Stimulated activated CD8-positive, alpha-beta memory T cell treated with anti-CD3 and anti-CD28 coated beads, Interleukin-4, amount 100 ng/mL, for 48 hours (primary cell): ENCODE measurements around the gene SEC61A1.

ENCODE experiments used
- DNase-seq: peaks from one replicate; pipeline ENCODE4 v3.0.0-alpha.2; 2020

Gene SEC61A1

DNA sequence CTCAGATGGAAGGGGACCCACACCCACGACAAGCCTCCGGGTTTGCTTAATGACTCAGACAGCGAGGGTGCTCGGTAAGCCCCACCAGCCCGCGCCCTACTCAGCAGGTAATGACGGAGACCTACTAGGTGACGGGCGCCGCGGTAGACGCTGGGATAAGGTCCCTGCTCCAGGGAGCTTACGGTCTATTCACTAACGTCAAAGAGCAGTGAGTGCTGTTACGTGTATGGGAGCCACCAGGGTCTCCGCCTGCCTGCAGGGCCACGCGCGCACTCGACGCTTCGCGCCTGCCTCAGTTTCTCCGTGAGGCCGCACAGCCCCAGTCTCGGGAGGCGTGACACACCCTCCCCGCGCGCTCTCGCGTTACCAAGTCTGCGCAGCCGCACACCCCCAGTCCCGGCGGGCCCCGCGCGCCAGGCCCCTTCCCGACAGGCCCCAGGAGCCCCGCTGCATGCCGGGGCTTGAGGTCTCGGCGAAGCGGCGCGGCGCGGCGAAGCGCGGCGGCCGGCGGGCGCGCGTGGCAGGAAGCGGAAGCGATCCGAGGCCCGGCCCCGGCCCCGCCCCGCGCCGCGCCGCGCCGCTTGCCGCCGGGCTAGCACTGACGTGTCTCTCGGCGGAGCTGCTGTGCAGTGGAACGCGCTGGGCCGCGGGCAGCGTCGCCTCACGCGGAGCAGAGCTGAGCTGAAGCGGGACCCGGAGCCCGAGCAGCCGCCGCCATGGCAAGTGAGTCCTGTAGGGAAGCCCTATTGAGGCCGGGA is at the start of gene SEC61A1:
TSS of gene SEC61A1 (plus strand) at position 601 of the 758 bp plus-strand sequence. CDS start at position 717, 116 bp downstream.
- DNase-seq: peak; percentile 96

DNA sequence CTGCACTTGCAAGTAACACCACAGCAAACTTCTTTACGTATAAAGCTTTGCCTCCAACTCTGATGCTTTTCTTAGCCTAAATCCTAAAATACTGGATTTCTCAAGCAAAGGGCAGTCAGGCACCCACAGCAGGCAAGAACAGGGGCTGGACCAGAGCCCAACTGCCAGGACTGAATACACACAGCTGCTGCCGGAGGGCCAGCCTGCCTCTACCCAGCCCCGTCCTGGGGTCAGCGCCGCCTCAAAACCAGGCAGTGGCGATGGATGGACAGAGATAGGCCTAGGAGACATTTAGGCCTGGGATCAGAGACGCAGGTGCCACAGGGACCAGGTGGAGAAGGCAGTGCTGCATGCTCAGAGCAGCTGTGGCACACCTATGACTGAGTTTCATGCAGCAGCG is 47.6 kb upstream of the SEC61A1 start:
- no peak for DNase-seq

DNA sequence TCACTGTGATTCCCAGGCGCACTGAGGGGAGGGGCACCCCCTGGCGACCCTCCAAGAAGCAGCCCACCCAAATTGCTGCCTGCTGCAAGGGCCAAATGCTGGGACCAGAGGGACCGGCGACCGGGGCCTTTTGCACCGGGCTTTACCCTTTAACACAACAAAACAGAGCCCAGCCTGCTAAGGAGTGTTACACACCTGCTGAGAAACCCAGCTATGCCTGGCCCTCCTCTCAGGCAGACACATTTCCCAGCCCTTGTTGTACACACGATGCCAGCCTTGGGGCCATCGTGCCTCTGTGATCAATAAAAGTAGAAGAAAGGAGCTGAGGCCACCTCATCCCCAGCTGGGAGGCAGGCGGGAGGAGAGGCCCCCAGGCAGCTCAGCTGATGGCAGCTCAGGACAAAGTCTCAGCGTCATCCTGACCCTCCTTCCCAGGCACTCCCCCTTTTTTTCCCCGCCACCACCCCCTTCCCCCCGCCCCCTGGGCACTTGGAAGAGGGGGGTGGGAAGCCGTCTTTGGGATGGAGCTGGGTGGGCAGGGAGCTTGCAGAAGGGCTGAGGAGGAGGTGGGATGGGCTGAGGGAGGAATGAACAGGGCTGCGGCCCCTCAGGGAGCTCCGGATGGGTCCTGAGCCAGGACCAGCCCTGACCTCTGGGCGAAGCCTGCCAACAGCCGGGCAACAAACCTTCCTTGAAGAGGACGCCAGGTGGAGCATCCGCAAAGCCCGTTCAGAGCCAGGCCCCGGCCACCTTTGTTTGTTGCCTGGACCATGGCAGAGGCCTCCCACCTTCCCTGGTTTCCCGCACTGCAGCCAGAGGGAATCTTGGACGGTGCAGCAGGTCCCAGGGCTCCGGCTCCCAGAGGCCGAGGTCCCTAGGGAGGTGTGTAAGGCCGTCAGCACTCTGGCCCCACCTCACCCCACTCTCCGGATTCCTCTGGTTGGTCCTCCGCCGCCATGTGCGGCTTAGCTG is 45.9 kb upstream of the SEC61A1 start:
- DNase-seq: no peak

DNA sequence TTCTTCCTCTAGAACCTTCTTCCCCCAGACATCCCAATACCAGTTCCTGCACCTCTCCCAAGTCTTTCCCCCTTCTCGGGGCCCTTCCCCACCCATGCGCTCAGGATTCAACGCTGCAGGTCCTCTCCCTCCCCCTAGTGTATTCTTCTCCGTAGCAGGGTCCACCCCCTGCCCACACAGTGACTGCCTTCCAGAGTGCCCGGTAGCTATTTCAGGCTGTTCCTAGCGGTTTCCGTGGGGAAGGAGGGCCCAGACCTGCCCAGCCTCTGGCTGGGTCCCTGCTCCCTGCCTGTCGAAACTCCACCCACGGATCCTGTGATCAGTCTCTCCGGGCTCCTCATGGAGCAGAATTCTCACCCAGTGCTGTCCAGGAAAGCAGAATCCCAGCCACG is 45.2 kb upstream of the SEC61A1 start:
- no peak for DNase-seq

DNA sequence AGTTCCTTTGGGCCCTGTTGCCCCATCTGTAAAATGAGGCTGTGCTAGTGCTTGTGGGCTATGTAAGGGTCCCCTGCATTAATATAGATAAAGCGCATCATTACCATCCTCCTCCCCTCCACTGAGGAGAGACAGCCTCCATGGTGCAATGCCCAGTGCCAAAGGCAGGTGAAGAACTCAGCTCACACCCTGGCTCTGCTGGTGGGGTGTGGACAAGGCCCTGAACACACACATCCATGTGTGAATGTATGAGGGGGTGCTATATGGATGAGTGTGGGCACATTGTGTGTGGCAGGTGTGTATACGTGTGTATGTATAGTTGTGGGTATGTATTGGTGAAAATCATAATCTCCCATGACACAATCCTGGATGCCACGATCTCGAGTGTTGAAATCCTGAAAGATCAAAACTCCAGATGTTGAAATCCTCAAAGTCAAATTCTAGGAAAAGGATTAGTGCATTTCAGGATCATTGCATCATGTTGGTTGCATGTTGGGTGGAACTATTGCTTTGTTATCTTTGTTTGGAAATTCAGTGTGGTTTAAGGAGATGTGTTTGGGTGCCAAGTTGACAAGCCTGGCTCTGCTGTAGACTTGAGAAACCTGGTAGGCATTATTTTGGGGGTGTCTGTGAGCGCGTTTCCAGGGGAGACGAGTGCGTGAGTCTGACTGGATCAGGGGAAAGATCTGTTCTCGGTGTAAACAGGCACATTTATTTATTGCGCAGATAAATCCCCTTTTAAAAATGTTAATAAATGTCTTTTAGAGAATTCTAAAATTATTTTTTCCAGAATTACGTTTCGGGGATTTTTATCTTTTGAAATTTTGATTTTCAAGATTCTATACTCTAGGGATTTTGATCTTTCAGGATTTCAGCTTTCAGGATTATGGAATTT is 42.0 kb upstream of the SEC61A1 start:
- DNase-seq: no peak

DNA sequence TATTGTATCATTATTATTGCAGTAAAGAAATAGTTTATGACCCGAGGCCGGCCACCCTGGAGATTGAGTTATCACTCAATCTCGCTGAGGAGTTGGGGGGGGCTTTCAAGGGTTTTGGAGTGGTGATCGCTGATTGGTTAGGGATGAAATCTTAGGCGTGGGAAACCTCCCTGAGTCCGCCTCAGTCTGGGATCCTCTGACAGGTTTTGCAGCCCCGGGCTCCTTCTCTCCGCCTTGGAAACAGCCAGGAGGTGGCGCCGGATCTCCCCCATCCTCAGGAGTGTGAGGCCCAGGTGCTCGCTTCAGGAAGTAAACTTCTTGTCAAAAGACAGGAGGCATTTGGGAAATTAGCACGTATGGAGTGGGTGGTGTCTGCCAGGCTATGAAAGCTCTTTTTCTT is 41.1 kb upstream of the SEC61A1 start:
- DNase-seq: peak; percentile 40

DNA sequence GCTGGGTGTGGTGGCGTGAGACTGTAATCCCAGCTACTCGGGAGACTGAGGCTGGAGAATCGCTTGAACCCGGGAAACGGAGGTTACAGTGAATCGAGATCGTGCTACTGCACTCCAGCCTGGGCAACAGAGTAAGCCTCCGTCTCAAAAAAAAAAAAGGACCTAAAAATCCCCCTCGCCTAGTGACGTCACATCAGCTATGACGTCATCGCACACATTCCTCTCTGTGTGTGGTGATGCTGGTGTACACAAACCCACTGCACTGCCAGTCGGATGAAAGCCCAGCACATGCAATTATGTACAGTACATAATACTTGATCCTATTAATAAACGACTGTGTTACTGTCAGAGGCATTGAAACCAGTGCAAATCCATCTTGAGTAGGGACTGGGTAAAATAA is 40.2 kb upstream of the SEC61A1 start:
- DNase-seq: no peak

DNA sequence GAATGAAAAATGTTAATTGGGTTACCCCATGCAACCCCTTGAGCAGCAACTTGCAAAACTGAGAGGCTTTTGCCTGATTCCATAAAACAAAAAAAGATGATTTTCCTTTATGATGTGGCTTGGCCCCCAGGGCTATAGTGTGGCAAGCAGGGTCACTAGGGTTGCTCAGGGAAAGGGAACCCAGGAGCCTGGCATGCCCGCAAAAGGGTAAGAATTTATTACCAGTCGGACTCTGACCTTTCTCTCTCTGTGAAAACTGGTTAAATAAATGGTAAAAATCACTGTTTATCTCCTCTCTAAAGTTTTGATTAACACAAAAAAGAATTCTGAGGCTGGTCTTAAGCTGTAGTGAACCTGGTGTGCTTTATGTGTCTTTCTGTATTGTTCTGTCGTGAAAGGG is 37.7 kb upstream of the SEC61A1 start:
- DNase-seq: no peak

DNA sequence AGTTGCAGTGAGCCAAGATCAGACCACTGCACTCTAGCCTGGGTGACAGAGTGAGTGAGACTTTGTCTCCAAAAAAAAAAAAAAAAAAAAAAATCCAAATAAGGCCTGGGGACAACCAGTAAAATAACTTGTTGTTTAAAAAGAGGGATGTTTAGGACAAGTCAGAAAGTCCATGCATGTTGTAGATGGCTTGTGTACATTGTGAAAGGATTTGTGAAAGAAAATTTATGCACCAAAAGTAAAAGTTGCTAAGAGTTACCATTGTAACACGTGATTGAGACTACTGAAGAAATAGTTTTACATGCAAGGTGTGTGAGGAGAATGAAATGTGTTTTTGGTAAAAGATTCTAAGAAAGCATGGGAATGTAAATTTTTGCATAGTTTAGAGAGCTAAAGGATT is 35.7 kb upstream of the SEC61A1 start:
- no peak for DNase-seq

DNA sequence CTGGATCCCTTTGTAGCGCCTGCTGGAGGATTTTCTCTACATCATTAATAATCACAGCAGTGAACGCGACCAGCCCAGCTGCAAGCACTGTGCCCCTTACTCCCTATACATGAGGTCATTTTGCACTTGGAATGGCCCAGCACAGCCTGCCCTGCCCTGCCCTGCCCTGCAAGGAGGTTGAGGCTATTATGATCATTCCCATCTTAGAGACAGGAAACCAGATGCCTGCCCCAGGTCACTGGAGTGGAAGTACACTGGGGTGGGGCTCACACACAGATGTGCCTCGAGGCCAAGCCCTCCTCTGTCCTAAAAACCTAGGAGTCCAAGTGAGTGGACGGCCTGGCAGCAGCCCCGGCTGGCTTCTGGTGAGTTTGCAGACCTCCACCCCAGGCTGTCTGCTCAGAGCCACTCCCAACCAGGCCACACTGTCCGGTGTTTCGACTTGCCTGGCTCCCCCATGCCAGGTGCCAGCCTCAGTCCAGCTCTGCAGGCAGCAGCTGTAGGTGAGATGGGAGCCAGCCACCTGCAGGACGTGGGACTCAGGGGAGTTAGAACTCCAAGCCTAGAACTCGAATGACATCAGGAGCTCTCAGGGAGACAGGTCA is 30.4 kb upstream of the SEC61A1 start:
- DNase-seq: no peak

DNA sequence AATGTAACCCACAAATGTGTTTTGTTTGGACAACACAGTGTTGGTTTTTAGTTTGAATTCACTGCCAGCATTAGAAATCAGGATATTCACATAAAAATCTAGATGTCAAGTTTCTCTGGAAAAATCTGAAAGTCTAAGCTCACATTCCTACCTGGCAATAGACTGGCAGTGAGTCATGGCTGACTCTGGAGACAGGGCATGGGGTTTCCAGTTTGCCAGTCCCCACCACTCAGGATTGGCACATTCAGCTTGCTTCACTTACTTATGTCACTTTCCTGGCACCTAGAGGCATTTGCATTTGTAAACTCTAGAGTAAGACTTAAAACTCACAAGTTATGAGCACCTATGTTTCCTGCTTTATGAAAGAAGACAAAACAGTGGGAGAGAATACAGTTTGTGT is 19.1 kb upstream of the SEC61A1 start:
- DNase-seq: no peak

DNA sequence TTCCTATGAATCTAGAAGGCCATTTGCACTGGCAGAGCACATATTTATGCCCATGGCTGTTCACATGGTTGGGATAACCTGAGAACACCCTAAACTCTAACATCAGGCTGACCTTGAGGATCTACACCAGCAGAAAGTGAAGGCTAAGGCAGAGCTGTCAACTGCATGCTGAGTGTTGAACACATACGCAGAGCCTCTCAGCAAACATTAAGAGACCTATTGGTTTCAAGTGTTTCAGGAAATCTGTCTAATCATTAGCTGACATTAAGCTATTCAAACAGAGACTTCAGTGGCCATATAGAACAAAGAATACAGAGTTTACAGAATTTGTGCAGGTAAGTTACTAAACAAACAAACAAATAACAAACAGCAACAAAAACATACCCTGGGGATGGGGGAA is 16.1 kb upstream of the SEC61A1 start:
- DNase-seq: no peak

DNA sequence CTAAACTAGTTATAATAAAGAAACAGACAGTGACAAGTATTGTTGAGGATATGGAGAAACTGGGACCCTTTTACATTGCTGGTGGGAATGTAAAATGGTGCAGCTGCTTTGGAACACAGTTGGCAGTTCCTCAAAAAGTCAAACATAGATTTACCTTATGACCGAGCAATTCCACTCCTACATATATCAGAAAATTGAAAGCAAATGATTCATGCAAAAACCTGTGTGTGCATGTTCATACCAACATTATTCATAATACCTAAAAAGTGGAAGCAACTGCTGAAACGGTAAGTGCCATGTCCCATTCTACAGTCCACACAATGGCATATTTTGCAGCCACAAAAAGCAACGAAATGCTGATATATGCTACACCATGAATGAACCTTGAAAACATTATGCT is 12.2 kb upstream of the SEC61A1 start:
- no peak for DNase-seq

DNA sequence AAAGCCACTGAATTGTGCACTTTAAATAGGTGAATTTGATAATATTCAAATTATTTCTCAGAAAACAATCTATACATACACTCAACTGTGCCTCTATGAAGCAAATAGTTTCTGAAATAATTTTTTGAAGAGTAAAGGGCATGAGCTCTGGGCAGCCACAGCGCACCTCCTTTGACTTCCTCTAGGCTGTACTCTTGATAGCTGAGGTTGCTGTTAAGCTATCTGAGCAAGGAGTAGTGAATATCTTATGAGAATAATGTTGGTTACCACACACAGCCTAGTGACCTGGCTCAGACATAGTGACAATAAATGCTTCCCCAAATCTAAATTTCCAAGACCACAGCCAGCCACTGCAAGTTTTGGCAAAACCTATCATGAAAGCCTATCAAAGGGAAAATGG is 11.6 kb upstream of the SEC61A1 start:
- DNase-seq: no peak

DNA sequence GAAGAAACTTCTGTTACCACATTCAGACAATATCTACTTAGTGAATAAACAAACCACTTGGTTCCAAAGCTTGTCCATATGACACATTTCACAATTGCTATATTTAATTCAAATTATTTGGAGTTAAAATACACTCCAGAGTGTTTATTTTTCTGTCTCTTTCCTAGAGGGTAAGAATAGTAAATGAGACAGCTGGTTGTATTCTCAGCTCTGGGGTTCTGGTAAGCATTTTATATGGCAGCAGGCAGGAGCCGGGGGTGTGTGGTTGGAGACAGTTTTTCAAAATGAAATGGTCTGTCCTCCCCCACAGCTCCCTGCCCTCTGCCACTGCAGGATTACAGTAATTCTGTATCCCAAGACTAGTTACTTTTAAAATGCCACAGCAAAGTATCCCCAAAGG is 10.9 kb upstream of the SEC61A1 start:
- DNase-seq: no peak

DNA sequence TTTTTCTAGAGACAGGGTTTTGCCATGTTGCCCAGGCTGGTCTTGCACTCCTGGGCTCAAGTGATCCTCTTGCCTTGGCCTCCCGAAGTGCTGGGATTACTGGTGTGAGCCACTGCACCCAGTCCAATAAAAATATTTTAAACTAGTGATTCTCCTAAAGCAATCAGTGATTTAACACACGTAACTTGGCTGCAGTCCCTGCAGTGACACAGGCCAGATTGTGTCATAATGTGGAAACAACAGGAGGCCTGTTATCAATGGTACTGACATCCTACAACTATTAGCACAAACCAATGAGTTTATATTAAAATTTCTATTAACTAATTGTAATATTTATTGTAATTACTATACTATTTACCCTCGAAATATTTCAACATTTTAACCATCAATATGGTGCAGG is 1.6 kb upstream of the SEC61A1 start:
- no peak for DNase-seq

DNA sequence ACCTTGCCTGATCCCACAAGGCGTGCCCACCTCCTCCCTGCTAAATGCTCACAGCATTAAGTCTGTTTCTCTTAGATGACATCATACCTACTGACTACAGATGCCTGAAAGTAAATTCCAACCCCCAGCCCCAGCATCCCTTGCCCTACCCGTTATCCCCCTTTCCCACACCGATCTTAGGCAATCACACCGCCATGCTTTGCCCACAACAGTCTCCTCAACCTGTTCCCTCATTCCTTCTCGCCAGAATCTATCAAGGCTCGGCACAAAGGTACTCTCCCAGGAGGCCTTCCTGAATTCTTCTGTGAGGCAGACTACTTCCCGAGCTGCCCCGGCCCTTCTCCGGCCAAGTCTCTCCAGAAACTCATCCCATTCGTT is 789 bp upstream of the SEC61A1 start:
- no peak for DNase-seq

DNA sequence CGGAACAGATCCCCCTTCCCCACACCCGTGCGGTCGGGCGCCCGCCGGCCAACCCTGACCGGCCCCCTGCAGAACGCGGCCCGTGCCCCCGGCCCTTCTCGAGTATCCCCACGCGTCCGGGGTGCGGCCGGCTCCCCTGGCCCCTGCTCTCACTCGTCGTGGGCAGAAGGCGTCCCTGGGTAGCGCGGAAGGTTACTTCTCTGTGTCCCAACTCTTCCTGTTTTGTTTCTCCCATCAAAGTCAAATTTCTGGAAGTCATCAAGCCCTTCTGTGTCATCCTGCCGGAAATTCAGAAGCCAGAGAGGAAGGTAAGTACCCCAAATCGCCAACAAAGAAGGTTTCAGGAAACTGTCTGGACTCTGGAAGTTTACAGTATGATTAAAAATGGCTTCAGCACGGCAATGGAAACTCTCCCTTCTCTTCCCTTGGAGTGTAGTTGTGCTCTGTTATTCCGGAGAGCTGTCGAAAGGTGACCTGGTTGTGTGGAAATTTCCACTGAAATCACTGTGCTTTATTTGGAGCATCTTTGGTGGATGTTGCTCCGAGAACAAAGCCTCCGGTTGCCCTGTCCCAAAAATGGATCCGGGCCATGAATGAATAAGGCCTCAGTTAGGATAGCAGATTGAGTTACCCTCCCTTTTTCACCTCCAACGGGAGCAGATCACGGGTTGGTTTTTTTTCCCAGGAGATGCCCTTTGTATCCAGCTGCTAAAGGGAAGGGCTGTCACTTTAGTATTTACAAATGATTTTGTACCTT is 536 bp downstream of the SEC61A1 start:
- DNase-seq: no peak

DNA sequence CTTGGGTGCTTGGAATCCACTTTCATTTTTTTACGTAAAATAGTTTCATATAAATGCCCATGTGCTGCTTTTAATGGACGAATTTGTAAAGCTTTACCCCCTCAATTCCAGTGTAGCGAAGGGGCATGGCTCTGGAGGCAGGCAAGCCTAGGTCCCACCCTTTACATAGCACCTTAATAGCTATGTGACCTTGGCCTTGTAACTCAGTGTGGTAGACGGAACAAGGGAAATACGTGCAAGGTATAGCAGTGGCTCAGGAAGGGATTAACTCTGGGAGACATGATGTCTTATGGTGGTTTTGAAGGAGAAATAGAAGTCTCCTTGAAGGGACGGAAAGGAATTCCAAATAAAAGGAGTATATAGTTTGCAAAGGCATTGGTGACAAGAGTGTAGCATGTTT is 1.4 kb downstream of the SEC61A1 start:
- no peak for DNase-seq

DNA sequence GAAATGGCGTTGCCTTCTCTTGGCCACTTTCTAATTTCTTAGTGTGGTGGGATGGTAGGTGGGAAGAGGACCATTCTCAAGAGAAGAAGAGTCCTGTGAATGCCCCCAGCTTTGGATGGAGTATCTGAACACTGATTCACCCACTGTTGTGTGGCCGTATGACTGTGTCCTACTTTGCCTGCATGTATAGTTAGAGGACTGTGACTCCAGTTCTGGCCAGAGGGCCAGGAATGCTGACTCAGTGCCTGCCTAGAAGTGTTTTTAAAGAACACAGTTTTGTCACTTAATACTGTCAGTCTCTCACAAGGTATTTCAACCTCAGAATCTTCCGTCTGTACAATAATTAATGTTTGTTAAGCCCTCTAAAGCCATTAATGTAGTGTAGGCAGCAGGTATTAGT is 2.1 kb downstream of the SEC61A1 start:
- no peak for DNase-seq

DNA sequence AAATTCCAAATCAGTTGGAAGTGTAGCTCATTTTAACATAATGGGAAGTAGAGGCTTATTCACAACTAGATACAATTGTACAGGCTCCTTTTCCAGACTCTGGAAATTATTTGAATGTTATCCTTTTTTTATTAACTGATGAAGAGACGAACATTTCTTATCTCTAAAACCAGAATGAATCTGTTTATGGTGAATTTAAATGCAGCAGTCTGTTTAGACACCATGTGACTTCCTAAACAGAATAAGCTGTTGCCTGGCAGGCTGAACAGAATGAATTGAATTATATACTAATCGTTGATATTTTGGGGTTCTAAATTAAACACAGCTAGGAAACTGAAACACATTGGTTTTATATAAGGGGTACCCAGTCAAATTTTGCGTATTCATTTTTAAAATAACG is 4.0 kb downstream of the SEC61A1 start:
- DNase-seq: no peak
